CD14-positive monocyte (primary cell): ENCODE measurements around the gene PRAMEF9. TPM values are rescaled to one million over a fixed set of nuclear protein-coding genes. Genes with fewer than 3 reads are reported as not detected.

Experiments
- DNase-seq, 3 donors: peaks; one replicate each; pipeline ENCODE4 v3.0.0-alpha.2; 2011 to 2022
- H2AFZ ChIP-seq: 2 replicates; pipeline ENCODE4 v1.6.0; 2012; ENCODE audit warnings: mild to moderate bottlenecking, low read depth, low read length, inconsistent platforms; ENCODE audit not compliant: insufficient read depth, poor library complexity, severe bottlenecking
- H3K27ac ChIP-seq, 2 donors: 1 replicate in 1 of 2; 2 replicates in 1 of 2; pipeline ENCODE4 v1.5.1; 2012 to 2013; ENCODE audit warnings: low read length in 2 of 2, control low read depth in 1 of 2, inconsistent platforms in 1 of 2, low read depth in 1 of 2, mild to moderate bottlenecking in 1 of 2
- H3K27me3 ChIP-seq, 2 donors: one replicate each; pipeline versions ENCODE4 v1.6.0 to v1.6.1; 2011 to 2013; ENCODE audit warnings: low read length in 2 of 2; ENCODE audit not compliant: control insufficient read depth in 2 of 2, insufficient read depth in 2 of 2
- H3K36me3 ChIP-seq, 2 donors: replicated peaks in 1 of 2; 1 replicate in 1 of 2; 2 replicates in 1 of 2; pipeline versions ENCODE4 v1.5.1 to v1.6.1; 2012 to 2013; ENCODE audit warnings: low read length in 2 of 2, control low read depth in 1 of 2, inconsistent platforms in 1 of 2, mild to moderate bottlenecking in 1 of 2; ENCODE audit not compliant: insufficient read depth in 2 of 2, control insufficient read depth in 1 of 2
- H3K4me1 ChIP-seq, 2 donors: 1 replicate in 1 of 2; 2 replicates in 1 of 2; pipeline versions ENCODE4 v1.5.1 to v1.6.1; 2012 to 2013; ENCODE audit warnings: low read length in 2 of 2, control low read depth in 1 of 2, inconsistent platforms in 1 of 2, mild to moderate bottlenecking in 1 of 2, moderate library complexity in 1 of 2; ENCODE audit not compliant: insufficient read depth in 2 of 2, control insufficient read depth in 1 of 2
- H3K4me2 ChIP-seq: replicated peaks from 2 replicates; pipeline ENCODE3; 2012; ENCODE audit warnings: low read length, moderate library complexity, mild to moderate bottlenecking; ENCODE audit not compliant: poor library complexity, severe bottlenecking; ENCODE audit errors: extremely low read depth
- H3K4me3 ChIP-seq, 3 experiments: fragments of 200-600 bp in 1 of 3; sonication (generic) in 1 of 3; replicated peaks in 1 of 3; 1 replicate in 2 of 3; 2 replicates in 1 of 3; pipeline ENCODE4 v1.5.1; 2011 to 2013; ENCODE audit warnings: low read length in 3 of 3, mild to moderate bottlenecking in 3 of 3, control low read depth in 2 of 3, low read depth in 2 of 3, inconsistent platforms in 1 of 3, moderate library complexity in 1 of 3
- H3K79me2 ChIP-seq: 2 replicates; pipeline ENCODE4 v1.6.0; 2012; ENCODE audit warnings: mild to moderate bottlenecking, control low read depth, inconsistent platforms, low read length, moderate library complexity; ENCODE audit not compliant: insufficient read depth
- H3K9ac ChIP-seq: 2 replicates; pipeline ENCODE4 v1.6.0; 2017; ENCODE audit warnings: low read length, mild to moderate bottlenecking; ENCODE audit not compliant: insufficient read depth, poor library complexity, severe bottlenecking
- H3K9me3 ChIP-seq, 2 donors: replicated peaks in 1 of 2; 1 replicate in 1 of 2; 2 replicates in 1 of 2; pipeline versions ENCODE4 v1.5.1 to v1.6.1; 2012 to 2013; ENCODE audit warnings: low read length in 2 of 2, control low read depth in 1 of 2; ENCODE audit not compliant: control insufficient read depth in 1 of 2, insufficient read depth in 1 of 2
- H4K20me1 ChIP-seq: 2 replicates; pipeline ENCODE4 v1.6.0; 2012; ENCODE audit warnings: mild to moderate bottlenecking, low read length, control low read depth, moderate library complexity; ENCODE audit not compliant: insufficient read depth
- H3K27ac Mint-ChIP-seq, 7 donors: one replicate each; pipeline ENCODE4 v1.8.0; 2020; ENCODE audit warnings: mild to moderate bottlenecking in 7 of 7, mixed read lengths in 7 of 7, moderate library complexity in 6 of 7, inconsistent platforms in 2 of 7
- H3K27me3 Mint-ChIP-seq, 3 donors: one replicate each; pipeline ENCODE4 v1.8.0; 2021 to 2022; ENCODE audit warnings: low read depth in 3 of 3, mild to moderate bottlenecking in 3 of 3, mixed read lengths in 3 of 3, moderate library complexity in 3 of 3, inconsistent platforms in 1 of 3
- H3K36me3 Mint-ChIP-seq, 2 donors: one replicate each; pipeline ENCODE4 v1.8.0; 2020; ENCODE audit warnings: mixed read lengths in 2 of 2, inconsistent platforms in 1 of 2, mild to moderate bottlenecking in 1 of 2
- H3K4me1 Mint-ChIP-seq: one replicate; pipeline ENCODE4 v1.8.0; 2020; ENCODE audit warnings: mild to moderate bottlenecking, mixed read lengths
- H3K4me3 Mint-ChIP-seq, 2 donors: one replicate each; pipeline ENCODE4 v1.8.0; 2020; ENCODE audit warnings: mild to moderate bottlenecking in 2 of 2, mixed read lengths in 2 of 2, moderate library complexity in 1 of 2
- H3K9me3 Mint-ChIP-seq, 7 donors: one replicate each; pipeline ENCODE4 v1.8.0; 2020 to 2022; ENCODE audit warnings: mixed read lengths in 7 of 7, mild to moderate bottlenecking in 6 of 7, moderate library complexity in 6 of 7, inconsistent platforms in 2 of 7
- WGBS: methylation state at CpG from one replicate; pipeline ENCODE4 v1.1.5; 2013; ENCODE audit warnings: missing lambda C conversion rate; ENCODE audit not compliant: insufficient coverage; 5-methylcytosine and 5-hydroxymethylcytosine counted together
- intact Hi-C, 2 donors: fragments of 100-400 bp; cut with micrococcal nuclease; formaldehyde crosslinking; loops; one replicate each; pipeline versions ENCODE4 v1.15.0 to v1.15.1; 2023
- polyA plus RNA-seq, 3 donors: library from polyadenylated mRNA; depleted of rRNA in 1 of 3; unstranded in 2 of 3; stranded (reverse) in 1 of 3; fragments of 300-500 nt in 2 of 3; fragments of >200 nt in 1 of 3; fragmentation: Illumina TruSeq in 2 of 3; gene quantifications; 1 replicate in 2 of 3; 2 replicates in 1 of 3; pipeline ENCODE4 v1.2.3, GENCODE V29; 2012 to 2021
- TF ChIP-seq, protein P1 (sequence below): fragments of 200-600 bp; IDR thresholded peaks from one replicate; pipeline ENCODE4 v1.8.0; 2022; ENCODE audit warnings: antibody characterized with exemption, mild to moderate bottlenecking

Gene PRAMEF9
- polyA plus RNA-seq, 3 donors = not detected

DNA sequence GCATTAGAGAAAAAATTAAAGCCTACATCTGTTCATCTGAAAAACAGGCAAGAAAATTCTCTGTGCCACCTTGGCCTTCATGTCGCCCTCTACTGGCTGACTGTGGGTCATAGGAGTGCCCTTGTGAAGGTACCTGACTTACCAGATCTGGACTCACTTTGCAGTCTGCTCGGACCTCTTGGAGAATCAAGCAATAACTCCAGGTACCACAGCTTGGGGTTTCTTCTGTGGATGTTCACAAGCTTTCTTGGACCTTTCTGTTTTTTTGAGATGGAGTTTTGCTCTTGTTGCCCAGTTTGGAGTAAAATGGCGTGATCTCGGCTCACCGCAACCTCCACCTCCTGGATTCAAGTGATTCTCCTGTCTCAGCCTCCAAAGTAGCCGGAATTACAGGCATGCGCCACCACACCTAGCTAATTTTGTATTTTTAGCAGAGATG is 56.7 kb downstream of the PRAMEF9 start:
- Histone ChIP-seq H3K36me3 (no peaks in the 10 kb centered on the region), H4K20me1 (no peaks in the 10 kb centered on the region), H3K4me2 (no peak overlapping the region), H3K27me3 (no peaks in the 10 kb centered on the region), H3K4me3 (no peak overlapping the region), H3K4me1 (no peaks in the 10 kb centered on the region), H2AFZ (no peak overlapping the region), H3K27ac (no peak overlapping the region), H3K9me3 (no peaks in the 10 kb centered on the region), H3K79me2 (no peaks in the 10 kb centered on the region), H3K9ac (no peak overlapping the region)
- intact Hi-C loops = no loop called here
- H3K27me3 Mint-ChIP-seq = peaks cover 0 to 7% (median 3%) of the 10 kb centered on the region in 3 donors
- peak overlapping the region in 1 of 7 donors; percentile 68 for H3K27ac Mint-ChIP-seq
- H3K4me3 Mint-ChIP-seq = no peak overlapping the region
- no peak for DNase-seq
- H3K4me1 Mint-ChIP-seq = no peaks in the 10 kb centered on the region
- no peaks in the 10 kb centered on the region for H3K9me3 Mint-ChIP-seq
- no peaks in the 10 kb centered on the region for H3K36me3 Mint-ChIP-seq
- TF ChIP-seq, protein P1, sequence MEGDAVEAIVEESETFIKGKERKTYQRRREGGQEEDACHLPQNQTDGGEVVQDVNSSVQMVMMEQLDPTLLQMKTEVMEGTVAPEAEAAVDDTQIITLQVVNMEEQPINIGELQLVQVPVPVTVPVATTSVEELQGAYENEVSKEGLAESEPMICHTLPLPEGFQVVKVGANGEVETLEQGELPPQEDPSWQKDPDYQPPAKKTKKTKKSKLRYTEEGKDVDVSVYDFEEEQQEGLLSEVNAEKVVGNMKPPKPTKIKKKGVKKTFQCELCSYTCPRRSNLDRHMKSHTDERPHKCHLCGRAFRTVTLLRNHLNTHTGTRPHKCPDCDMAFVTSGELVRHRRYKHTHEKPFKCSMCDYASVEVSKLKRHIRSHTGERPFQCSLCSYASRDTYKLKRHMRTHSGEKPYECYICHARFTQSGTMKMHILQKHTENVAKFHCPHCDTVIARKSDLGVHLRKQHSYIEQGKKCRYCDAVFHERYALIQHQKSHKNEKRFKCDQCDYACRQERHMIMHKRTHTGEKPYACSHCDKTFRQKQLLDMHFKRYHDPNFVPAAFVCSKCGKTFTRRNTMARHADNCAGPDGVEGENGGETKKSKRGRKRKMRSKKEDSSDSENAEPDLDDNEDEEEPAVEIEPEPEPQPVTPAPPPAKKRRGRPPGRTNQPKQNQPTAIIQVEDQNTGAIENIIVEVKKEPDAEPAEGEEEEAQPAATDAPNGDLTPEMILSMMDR = peak; percentile 74
- 78% methylated on average over 5 of the region's 7 CpGs for WGBS

Other genes starting within 250 kb of the PRAMEF9 start
- not detected for gene PRAMEF6, start 224.3 kb upstream of the PRAMEF9 start, polyA plus RNA-seq
- not detected for gene PRAMEF27, start 115.3 kb upstream of the PRAMEF9 start, polyA plus RNA-seq
- not detected for gene HNRNPCL3, start 111.1 kb upstream of the PRAMEF9 start, polyA plus RNA-seq
- not detected for gene PRAMEF25, start 101.1 kb upstream of the PRAMEF9 start, polyA plus RNA-seq
- not detected for gene HNRNPCL2, start 55.0 kb upstream of the PRAMEF9 start, polyA plus RNA-seq
- gene PRAMEF26, start 15.8 kb upstream of the PRAMEF9 start, polyA plus RNA-seq = not detected
- not detected for gene HNRNPCL4, start 6.2 kb upstream of the PRAMEF9 start, polyA plus RNA-seq
- gene PRAMEF13, start 29.6 kb downstream of the PRAMEF9 start, polyA plus RNA-seq = not detected
- not detected for gene PRAMEF18, start 54.3 kb downstream of the PRAMEF9 start, polyA plus RNA-seq
- not detected for gene PRAMEF5, start 82.3 kb downstream of the PRAMEF9 start, polyA plus RNA-seq
- gene PRAMEF8, start 113.3 kb downstream of the PRAMEF9 start, polyA plus RNA-seq = not detected
- gene PRAMEF33, start 131.7 kb downstream of the PRAMEF9 start, polyA plus RNA-seq = not detected
- gene PRAMEF15, start 143.7 kb downstream of the PRAMEF9 start, polyA plus RNA-seq = not detected
- not detected for gene PRAMEF14, start 175.3 kb downstream of the PRAMEF9 start, polyA plus RNA-seq
- not detected for gene PRAMEF19, start 200.1 kb downstream of the PRAMEF9 start, polyA plus RNA-seq
- gene PRAMEF17, start 217.8 kb downstream of the PRAMEF9 start, polyA plus RNA-seq = not detected
- gene PRAMEF20, start 238.6 kb downstream of the PRAMEF9 start, polyA plus RNA-seq = not detected